ENCODE measurements around the gene TALDO1.

Gene TALDO1

DNA sequence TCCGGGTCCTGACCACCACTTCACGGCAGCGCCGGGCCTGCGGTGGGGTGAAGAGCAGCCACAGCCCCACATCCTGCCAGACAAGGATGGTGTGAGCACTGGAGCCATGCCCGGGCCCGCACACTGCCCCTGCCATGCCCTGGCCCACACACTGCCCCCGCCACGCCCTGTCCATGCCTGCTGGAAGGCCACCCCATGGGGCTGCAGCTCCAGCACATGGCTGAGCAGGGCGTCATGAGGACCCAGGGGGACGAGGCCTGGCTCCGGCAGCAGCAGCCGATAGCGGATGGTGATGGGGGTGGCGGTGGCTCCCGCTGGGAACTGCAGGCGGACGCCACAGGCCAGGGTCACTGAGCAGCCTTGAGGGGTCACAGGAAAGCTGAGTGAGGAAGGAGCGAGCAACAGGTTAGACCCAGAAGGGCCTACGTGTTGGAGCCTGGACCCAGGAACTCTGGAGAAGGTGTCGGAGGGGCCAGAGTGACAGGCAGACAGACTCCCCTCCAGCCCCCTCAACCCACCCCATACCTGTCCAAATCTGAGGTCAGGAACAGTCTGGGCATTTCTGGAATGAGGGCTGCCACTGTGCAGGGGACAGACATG, 54.9 kb downstream of the TALDO1 start:
- DNase-seq = no peak

DNA sequence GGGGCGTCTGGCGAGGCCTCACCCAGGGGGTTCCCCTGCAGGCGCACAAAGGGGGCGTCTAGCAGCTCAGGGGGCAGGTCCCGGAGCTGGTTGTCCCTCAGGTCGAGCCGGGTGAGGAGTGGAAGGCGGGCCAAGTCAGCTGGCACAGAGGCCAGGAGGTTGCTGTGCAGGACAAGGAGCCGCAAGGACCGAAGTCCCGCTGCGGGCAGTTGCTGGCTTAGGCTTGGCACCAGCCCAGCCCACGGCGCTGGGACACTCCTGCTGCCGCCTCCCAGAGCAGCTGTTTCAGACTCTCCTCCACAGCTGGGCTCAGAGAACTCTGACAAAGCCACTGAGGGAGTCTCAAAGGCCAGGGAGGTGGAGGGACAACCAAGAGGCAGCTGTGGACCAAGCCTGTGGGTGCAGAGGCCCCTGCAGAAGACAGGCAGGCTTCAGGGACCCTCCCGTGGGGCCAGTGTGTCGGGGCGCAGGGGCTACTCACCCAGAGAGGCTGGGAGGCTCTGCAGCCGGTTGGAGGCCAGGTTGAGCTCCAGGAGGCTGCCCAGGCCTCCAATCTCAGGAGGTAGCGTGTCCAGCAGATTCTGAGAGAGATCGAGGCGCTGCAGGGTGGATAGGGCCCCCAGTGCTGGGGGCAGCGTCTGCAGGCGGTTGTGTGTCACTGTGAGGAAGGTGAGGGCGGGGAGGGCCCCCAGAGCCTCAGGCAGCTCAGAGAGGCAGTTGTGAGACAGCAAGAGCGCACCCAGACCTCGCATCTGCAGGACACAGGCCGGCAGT, 55.6 kb downstream of the TALDO1 start:
- no peak for DNase-seq

DNA sequence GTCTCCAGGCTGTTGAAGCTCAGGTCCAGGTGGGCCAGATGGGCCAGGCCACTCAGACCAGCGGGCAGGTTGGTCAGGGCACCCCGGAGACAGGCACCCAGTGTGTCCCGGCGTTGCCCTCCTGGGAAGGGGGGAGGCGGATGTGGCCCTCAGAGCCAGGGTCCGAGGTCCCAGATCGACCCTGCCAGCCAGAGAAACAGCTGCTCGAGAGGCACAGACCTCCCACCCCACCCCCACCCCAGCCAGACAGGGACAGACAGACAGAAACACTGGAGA, 56.1 kb downstream of the TALDO1 start:
- no peak for DNase-seq

DNA sequence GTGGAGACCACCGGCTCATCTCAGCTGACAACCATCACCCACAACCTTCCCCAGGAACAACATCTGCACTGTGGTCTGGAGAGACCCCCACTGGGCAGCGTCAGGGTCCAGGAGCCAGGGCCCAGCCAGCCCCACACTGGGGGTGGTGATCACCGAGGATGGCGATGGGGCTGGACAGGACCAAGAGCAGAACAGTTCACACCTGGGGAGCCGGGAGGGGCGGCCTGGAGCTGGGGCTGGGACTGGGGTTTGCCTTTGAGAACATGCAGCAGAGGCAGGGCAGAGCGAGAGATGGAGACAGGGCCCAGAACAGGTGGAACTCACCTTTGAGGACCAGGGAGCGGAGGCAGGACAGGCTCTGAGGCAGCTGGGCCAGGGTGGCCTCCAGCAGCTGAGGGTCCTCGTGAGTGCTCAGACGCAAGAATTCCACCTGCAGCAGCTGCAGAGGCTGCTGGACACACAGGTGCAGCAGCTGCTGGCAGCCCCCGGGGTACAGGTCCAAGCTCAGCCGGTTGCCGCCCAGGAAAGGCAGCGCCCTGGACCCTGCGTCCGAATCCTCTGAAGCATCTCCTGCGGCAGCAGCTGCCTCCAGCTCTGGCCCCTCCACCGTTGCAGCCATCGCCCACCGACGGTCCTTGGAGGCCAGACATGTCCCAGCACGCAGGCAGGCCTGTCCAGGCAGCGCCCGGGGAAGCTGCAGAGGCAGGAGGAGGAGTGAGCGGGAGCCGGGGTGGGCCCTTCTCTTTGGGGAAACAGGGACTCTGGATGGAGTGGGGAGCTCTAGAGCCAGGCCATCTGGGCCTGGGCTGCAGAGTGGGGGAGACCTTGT, 56.7 kb downstream of the TALDO1 start:
- no peak for DNase-seq

DNA sequence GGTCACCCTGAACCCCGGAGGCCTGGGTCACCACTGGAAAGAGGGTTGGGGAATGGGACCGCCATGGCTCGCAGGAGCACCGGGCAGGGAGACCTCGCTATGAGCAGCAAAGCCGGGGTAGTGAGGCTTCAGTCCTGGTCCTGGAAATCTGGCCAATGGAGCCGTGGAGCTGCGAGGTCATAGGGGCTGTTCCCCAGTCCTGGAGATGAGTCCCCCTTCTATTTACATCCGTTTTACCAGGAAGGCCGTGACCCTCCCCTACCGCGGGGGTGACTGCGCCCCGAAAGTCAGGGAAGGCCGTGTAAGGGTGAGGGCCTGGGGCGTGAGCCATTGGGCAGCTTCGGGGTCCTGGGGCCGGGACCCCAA, 57.3 kb downstream of the TALDO1 start:
- no peak for DNase-seq

DNA sequence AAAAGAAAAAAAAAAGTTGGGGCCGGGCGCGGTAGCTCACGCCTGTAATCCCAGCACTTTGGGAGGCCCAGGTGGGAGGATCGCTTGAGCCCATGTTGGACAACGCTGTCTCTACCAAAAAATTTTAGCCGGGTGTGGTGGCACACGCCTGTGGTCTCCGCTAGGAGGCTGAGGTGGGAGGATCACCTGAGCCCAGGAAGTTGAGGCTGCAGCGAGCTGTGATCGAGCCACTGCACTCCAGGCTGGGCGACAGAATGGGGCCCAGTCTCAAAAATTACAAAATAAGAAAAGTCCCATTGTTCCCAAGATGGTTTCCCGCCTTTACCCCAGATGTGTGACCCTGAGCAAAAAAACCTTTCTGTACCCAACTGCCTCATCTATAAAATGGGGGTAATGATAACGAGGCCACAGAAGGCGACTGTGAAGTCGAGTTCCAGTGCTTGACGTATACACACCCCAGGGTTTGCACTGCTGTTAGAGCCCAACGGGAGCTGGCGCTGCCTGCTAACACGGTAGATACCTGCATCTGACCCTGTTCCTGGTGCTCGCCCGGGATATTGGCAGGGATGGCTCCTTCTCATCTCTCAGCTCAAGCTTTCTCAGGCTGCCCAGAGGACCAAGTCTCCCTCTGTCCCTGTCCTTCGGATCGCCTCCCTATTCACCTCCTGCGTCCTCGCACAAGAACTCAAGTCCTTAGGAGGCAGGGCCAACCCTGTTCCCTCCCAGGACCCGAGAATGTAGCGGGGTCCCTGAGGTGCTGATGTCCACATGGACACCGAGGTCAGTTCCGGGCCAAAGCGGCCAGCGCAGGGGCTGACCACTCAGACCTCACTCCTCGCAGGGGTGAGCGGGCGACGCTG, 61.4 kb downstream of the TALDO1 start:
- DNase-seq = no peak

DNA sequence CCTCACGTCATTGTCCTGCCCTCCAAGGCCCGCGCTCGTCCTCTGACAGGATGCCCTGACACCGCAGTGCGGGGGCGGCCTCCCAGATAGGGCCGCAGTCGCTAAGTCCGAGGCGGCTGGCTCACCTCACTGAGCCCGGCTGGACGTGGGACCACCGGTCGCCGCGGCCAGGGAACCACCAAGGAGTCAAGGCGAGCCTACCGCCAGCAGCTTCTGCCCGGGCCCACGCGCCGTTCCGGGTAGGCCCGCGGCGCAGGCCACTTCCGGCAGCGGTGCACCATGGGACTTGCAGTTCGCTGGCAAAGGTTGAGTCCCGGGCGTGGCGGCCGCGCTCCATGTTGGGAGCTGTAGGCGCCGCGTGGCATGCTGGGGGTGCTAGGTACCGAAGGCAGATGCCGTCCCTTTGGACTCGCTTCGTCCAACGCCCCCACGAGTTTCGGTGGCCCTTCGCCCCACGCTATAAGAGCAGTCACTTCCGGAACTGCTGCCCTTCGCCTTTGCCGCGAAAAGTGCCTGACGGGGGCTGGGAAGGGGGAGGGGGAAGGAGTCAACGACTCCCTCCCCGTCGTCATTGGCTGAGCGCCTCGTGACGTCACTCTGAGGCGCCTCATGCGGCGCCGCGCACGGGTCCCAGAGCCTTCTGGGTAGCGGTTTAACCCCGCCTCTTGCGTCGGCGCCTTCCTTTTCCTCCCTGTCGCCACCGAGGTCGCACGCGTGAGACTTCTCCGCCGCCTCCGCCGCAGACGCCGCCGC, 62.2 kb downstream of the TALDO1 start, which contains the start of gene RPLP2:
Gene RPLP2, plus strand, starts transcription at position 681 of the 753 bp plus-strand sequence. CDS start 268 bp downstream, outside the sequence.
- peak; percentile 46 to 91 for DNase-seq

DNA sequence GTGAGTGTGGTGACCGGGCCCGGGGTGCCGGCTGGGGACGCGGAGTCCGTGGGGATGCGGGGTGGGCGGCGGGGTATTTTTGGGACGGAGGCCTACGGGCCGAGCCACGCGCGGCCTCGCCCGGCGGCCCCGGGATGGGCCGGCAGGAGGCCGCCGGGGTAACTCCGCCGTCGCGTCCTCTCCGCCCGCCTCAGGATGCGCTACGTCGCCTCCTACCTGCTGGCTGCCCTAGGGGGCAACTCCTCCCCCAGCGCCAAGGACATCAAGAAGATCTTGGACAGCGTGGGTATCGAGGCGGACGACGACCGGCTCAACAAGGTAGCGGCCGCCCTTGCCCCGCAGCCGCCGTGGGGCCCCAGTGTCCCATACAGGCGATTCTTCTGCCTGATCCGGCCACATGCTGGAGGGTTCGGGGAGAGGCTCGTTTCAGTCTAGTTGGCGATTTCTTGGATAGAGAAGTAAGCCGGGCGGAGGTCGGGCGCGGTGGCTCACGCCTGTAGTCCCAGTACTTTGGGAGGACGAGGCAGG, 62.8 kb downstream of the TALDO1 start:
- no peak for DNase-seq

DNA sequence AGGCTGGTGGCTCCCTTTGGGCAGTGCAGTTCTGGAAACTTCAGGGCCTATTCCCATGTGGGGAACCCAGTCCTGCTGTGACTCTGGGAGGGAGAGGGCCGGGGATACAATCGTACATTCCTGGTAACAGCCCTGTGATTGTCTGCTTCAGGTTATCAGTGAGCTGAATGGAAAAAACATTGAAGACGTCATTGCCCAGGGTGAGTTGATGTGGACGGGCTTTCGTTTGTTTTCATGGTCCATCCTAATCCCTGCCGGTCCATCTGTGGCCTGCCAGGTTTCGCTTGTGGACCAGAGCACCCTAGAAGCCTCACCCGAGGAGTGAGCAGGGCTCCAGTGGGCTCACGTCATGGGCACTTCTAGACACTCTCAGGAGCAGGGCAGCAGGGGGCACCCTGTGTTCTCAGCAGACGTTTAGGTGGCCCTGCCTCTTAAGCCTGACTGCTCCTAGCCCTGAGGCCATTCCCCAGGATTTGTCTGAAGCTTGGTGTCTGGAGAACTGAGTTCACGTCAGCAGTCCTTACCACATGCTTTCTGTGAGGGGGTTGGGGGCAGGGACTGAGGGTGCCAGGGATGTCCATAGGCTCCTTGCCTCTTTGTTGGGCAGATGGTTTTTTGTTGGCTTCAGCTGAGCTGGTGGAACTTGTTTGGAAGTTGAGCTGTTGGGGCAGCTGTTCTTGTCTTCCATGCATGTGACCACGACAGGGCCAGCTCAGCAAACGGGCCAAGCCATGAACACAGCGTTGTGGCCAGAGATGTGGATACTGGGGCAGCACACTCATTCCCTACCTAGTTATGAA, 64.4 kb downstream of the TALDO1 start:
- no peak for DNase-seq

DNA sequence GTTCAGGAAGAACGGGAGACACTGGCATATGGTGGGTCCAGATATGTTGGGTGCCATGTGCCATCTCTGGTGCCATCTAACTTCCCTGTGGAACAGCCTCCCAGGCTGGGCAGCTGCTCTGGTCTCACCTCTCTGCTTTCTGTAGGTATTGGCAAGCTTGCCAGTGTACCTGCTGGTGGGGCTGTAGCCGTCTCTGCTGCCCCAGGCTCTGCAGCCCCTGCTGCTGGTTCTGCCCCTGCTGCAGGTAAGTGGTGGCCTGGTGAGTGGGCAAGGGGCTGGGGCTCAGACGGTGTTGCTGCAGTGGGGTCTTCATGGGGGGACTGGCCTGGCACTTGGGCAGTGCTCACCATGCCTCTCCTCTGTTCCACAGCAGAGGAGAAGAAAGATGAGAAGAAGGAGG, 65.1 kb downstream of the TALDO1 start:
- DNase-seq = no peak

DNA sequence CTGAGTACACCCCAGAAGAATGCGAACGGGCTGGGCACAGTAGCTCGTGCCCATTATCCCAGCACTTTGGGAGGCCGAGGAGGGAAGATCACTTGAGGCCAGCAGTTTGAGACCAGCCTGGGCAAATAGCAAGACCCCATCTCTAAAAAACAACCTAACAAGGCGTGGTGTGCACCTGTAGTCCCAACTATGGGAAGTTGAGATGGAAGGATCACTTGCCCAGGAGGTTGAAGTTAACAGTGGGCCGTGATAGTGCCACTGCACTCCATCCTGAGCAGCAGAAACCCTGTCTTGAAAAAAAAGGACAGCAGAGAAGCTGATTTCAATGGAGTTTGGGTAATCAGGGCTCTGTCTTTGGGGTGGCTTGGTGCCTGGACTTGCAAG, 65.8 kb downstream of the TALDO1 start:
- DNase-seq = no peak

DNA sequence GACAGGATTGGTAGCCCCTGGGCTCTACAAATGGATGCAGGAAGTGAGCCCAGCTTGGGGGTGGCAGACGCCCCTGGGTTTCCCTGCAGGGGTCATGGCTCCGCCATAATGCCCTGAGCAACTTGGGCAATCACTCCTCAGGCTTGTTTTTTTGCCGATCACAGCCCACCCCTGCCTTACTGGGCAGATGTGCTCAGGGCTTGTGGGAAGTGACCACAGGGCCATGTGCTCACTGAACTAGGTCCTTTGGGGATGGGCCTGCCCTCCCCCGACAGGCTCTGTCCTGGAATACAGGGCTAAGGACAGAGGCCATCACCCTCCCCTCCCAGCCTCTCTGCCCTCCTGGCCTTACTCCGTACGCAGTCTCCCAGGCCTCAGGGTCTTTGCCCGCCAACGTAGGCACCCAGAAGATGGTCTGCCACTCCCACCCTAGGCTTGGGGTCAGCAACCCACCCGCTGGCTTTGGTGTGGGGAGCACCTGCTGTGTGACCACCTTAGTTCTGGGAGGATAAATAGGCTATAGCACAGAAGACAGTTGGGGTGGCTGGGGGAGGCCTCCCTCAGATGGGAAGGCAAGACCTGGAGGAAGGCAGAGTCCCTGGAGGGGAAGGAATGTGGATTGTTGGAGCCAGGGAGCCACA, 66.3 kb downstream of the TALDO1 start:
- DNase-seq = no peak
